Measurements from ENCODE around the gene CTDP1. TPM values are rescaled to one million over a fixed set of nuclear protein-coding genes. Genes with fewer than 3 reads are reported as not detected.

Gene CTDP1
- total RNA-seq, 1 experiment from 2014 or later = 16.1 TPM

- no peaks in the 10 kb centered on the region for H3K36me3 ChIP-seq (ENCODE audit: control insufficient read depth, insufficient read depth, low read length)
- CTCF ChIA-PET = no interaction called here
- H3K4me1 ChIP-seq = no peaks in the 10 kb centered on the region
- TF ChIP-seq CTCF (IDR thresholded peaks at IDR 0.05; ENCODE audit: insufficient read depth in 1 of 2, low read depth in 1 of 2, low read length in 1 of 2, severe bottlenecking in 1 of 2, unreplicated experiment in 1 of 2) = no peak
- Mint-ChIP-seq H3K27me3 (ENCODE audit: insufficient read depth, unreplicated experiment) (no peaks in the 10 kb centered on the region), H3K36me3 (ENCODE audit: insufficient read depth, unreplicated experiment) (peaks cover 9% of the 10 kb centered on the region), H3K27ac (ENCODE audit: unreplicated experiment) (no peak overlapping the region), H3K4me3 (ENCODE audit: unreplicated experiment) (no peak overlapping the region), H3K4me1 (ENCODE audit: low read depth, unreplicated experiment) (no peaks in the 10 kb centered on the region), H3K9me3 (ENCODE audit: unreplicated experiment) (peaks cover 8% of the 10 kb centered on the region)
- H3K9me3 ChIP-seq = no peaks in the 10 kb centered on the region
- BruUV-seq (replicated peaks) = no TSS peak
- no peak for DNase-seq
- no peak overlapping the region for H3K4me3 ChIP-seq (ENCODE audit: low read depth, low read length)
- H3K27me3 ChIP-seq (replicated peaks; ENCODE audit: control insufficient read depth, insufficient read depth, low read length) = no peaks in the 10 kb centered on the region
- intact Hi-C loops (cut with micrococcal nuclease; ENCODE audit: unreplicated experiment) = no loop called here
- POLR2A ChIA-PET = no interaction called here
Measured at GRCh38 chr18:79637181-79637920, 42.3 kb upstream of the CTDP1 start.

- H3K9me3 ChIP-seq = no peaks in the 10 kb centered on the region
- intact Hi-C loops (cut with micrococcal nuclease; ENCODE audit: unreplicated experiment) = no loop called here
Measured at GRCh38 chr18:79637921-79638909, 41.4 kb upstream of the CTDP1 start.

More at GRCh38 chr18:79637921-79638909, 41.4 kb upstream of the CTDP1 start:
- H3K4me1 ChIP-seq = no peaks in the 10 kb centered on the region
- POLR2A ChIA-PET = no interaction called here
- CTCF ChIA-PET = no interaction called here
- Mint-ChIP-seq H3K27ac (ENCODE audit: unreplicated experiment) (no peak overlapping the region), H3K36me3 (ENCODE audit: insufficient read depth, unreplicated experiment) (peaks cover 9% of the 10 kb centered on the region), H3K4me3 (ENCODE audit: unreplicated experiment) (no peak overlapping the region), H3K9me3 (ENCODE audit: unreplicated experiment) (peaks cover 7% of the 10 kb centered on the region), H3K4me1 (ENCODE audit: low read depth, unreplicated experiment) (no peaks in the 10 kb centered on the region), H3K27me3 (ENCODE audit: insufficient read depth, unreplicated experiment) (no peaks in the 10 kb centered on the region)
- TF ChIP-seq CTCF (IDR thresholded peaks at IDR 0.05; ENCODE audit: insufficient read depth in 1 of 2, low read depth in 1 of 2, low read length in 1 of 2, severe bottlenecking in 1 of 2, unreplicated experiment in 1 of 2) = no peak
- no peak for DNase-seq
- no TSS peak for BruUV-seq (replicated peaks)
- H3K27me3 ChIP-seq (replicated peaks; ENCODE audit: control insufficient read depth, insufficient read depth, low read length) = no peaks in the 10 kb centered on the region
- H3K36me3 ChIP-seq (ENCODE audit: control insufficient read depth, insufficient read depth, low read length) = no peaks in the 10 kb centered on the region
- H3K4me3 ChIP-seq (ENCODE audit: low read depth, low read length) = no peak overlapping the region
